GM18505 (cell line): ENCODE data around the gene GMEB2.
"Not testable (repeated sequence)": the region's sequence is repeated elsewhere in the genome, so short reads cannot be mapped to it uniquely, and the experiment has no call there.

Experiments
- ATAC-seq: cut with Tn5 transposase; IDR thresholded peaks from one replicate; pipeline ENCODE4 v1.9.1; 2021; ENCODE audit not compliant: unreplicated experiment
- POLR2A ChIP-seq: IDR thresholded peaks from 4 replicates; pipeline ENCODE4 v1.6.1; 2011; ENCODE audit warnings: borderline replicate concordance; ENCODE audit not compliant: insufficient read depth, insufficient read length; ENCODE audit errors: extremely low read depth

GMEB2 gene

DNA sequence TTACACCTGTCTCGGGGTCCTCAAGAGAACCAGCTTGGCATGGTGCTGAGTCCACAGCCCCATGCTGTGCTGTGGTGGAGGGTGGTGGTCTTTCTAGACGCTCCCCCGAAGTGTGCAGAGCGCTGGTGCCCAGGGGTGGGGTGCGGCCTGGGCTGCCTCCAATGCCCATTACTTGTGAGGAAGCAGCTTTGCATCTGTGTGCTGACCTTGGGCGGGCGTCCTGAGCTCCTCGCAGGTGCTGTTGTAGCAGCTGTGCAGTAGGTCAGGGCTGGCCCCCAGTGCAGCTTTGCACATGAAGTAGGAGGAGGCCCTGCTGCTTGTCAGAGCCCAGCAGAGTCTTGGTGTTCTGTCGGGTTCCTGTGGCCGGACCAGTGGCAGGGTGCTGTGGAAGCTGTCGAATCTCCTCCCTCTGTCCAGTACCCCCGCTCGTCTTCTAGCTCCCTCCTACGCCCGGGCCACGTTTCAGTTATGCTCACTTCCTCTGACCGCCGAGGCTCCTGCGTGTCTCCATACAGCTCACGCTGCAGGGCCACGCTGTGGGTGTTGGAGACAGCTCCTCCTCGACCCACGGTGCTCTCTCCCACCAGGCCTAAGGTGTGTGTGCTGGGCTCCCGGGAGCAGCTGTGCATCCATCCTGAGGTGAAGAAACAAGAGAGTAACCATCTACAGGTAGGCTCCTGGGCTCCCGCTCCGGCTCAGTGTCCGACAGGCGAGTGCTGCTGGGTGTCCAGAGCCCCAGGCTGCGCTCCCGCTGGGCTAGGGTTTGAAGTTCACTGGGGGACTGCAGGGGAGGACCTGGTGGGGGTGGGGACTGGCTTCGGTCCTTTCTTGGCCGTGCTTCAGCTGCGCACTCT lies 35.3 kb upstream of the GMEB2 start:
- no peak for TF ChIP-seq POLR2A
- no peak for ATAC-seq

DNA sequence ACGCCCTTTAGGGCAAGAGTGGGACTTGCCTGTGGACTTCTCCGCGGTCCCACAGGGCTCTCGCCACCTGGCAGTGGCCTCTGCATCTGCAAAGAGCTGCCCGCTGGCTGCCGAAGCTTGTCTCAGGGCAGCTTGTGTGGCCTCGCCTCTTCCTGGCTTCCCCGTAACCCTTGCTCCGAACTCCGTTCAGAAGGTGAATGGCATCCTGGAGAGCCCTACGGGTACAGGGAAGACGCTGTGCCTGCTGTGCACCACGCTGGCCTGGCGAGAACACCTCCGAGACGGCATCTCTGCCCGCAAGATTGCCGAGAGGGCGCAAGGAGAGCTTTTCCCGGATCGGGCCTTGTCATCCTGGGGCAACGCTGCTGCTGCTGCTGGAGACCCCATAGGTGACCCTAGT lies 34.2 kb upstream of the GMEB2 start:
- TF ChIP-seq POLR2A = no peak
- ATAC-seq = no peak

DNA sequence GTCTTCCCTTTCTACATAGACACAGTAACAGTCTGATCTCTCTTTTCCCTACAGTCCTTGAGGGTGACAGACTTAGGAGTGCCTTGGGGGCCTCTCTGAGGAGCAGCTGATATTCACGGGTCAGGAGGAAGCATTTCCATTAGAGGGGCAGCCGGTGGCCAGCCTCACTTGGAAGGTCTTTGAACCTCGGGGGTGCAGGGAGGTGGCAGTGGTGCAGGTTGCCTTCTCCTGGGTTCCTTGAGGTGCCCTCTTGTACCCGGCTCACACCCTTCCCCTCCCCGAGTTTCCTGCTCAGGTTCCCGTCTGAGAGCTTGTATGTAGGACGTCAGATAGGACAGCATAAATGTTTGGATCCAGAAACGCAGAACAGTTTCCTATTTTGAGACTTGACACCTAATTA lies 33.7 kb upstream of the GMEB2 start:
- no peak for TF ChIP-seq POLR2A
- no peak for ATAC-seq

DNA sequence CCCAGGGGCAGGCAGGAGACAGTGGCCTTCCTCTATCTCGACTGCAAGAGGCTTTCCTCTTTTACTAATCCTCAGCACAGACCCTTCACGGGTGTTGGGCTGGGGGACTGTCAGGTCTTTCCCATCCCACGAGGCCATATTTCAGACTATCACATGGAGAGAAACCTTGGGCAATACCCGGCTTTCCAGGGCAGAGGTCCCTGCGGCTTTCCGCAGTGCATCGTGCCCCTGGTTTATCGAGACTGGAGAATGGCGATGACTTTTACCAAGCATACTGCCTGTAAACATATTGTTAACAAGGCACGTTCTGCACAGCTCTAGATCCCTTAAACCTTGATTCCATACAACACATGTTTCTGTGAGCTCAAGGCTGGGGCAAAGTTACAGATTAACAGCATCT lies 33.3 kb upstream of the GMEB2 start:
- ATAC-seq = not testable (repeated sequence)

DNA sequence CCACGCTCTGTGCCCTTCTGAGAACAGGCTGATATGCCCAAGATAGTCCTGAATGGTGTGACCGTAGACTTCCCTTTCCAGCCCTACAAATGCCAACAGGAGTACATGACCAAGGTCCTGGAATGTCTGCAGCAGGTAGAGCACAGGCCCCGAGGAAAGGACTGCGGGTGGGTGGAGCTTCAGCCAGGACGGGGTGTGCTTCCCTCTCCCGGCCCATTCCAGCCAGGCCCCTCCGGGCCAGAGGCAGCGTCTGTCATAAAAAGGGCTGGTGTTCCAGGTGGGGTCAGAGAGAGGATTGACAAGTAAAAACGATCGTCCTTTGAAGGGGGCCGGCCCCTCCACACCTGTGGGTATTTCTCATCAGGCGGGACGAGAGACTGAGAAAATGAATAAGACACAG lies 32.5 kb upstream of the GMEB2 start:
- TF ChIP-seq POLR2A = no peak
- no peak for ATAC-seq

DNA sequence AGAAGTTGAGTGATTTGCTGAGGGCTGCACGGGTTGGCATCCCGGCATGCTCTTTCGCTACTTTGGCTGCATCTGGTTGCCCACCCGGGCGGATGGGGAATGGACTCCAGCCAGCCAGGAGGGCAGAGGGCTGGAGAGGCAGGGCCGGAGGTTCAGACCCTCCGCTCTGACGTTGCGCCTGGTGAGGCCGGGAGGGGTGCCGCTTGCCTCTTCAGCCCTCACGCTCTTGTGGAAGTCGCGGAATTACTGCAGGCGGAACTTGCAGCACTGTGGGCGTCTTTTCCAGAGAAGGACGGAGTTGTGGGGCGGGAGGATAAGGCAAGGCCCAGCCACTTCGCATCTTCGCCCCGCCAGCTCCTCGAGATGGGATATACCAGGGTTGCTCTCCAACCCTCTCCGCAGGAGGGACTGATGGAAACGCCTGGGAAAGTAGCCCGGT lies 31.9 kb upstream of the GMEB2 start:
- peak; percentile 13 for ATAC-seq
- no peak for TF ChIP-seq POLR2A

DNA sequence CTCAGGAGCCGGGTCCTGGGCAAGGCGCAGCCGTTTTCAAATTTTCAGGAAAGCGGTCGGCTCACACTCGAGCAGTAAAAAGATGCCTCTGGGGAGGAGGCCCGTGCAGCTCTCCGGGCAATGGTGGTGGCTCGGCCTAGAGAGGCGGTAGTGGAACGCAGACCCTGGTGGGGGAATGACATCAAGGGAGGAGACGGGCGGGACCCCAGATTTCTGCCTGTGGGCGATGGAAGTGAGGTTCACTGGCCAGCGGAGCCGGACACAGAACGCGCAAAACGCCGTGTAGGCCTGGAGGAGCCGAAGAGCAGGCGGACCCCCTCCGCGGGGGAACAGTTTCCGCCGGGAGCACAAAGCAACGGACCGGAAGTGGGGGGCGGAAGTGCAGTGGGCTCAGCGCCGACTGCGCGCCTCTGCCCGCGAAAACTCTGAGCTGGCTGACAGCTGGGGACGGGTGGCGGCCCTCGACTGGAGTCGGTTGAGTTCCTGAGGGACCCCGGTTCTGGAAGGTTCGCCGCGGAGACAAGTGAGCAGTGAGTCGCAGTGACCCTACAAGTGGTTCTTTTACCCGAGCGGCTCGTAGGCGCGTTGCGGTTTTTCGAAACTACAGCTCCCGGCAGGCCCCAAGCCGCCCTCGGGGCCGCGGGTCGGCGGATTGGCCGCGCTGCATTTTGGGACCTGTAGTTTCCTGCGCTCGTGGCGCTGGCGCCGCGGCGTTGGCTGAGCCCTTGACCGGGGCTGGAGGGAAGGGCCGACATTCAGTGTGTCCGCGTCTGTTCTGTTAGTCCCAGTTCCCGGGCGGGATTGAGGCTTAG lies 31.2 kb upstream of the GMEB2 start, which contains the start of gene RTEL1:
Gene RTEL1, plus strand, starts transcription at position 376 of the 812 bp plus-strand sequence. CDS start 1,091 bp downstream, outside the sequence.
- TF ChIP-seq POLR2A = peak; percentile 65
- peak; percentile 84 for ATAC-seq

DNA sequence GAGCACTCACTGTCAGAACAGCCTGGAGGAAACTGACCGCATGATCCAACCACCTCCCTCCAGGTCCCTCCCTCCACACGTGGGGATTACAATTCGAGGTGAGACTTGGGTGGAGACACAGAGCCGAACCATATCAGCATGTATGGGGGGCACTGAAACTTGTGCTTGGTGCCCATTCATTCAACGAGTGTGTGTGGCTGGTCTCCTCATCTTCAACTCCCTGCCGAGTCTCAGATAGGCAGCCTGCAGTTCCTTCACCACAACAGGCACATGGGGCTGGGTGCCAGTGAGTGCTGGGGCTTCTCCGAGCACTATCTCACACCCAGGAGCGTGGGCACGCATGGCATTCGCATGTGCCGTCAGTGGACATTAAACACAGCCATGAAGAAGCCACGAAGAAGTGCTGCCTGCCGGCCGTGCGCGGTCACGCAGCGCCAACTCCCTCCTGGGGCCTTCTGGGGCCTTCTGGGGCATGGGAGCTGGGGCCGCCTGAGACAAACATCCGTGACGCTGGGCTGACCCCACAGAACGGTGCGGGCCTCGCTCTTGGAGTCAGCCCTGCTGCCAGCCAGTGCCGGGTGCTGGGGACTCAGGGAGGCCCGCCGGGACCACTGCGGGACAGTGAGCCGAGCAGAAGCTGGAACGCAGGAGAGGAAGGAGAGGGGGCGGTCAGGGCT lies 30.5 kb upstream of the GMEB2 start:
- TF ChIP-seq POLR2A = no peak
- no peak for ATAC-seq

DNA sequence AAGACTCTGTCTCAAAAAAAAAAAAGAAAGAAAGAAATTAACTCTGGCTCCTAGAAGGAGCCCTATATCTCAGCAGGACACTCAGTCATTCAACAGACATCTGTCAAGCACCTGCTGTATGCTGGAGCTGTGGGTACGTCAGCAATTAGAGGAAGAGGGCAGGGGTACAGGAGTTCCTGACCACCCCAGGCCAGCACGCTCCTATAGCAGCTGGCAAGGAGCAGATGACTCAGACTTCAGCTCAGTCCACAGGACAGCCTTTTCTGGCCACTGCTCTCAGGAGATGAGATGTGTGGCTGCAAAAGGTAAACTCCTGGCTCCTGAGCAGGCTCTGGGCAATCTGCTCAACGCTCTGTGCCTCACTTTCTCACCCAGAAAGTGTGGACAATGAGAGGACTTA lies 29.6 kb upstream of the GMEB2 start:
- TF ChIP-seq POLR2A = no peak
- ATAC-seq = no peak

DNA sequence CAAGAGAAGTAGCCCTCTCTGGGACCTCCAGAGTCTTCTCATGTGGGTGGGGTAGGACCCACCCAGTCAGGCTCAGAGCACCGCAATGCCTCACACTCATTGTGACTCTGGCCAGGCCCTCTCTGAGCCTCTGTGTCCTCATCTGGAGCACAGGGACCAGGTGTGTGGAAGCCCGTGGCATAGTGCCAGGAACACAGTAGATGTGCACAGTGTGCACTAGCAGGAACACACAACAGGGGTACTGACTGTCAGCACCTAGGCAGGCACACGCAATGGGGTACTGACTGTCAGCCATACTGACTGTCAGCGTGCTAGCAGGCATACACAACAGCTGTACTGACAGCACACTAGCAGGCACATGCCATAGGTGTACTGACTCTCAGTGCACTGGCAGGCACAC lies 28.3 kb upstream of the GMEB2 start:
- no peak for TF ChIP-seq POLR2A
- ATAC-seq = no peak

DNA sequence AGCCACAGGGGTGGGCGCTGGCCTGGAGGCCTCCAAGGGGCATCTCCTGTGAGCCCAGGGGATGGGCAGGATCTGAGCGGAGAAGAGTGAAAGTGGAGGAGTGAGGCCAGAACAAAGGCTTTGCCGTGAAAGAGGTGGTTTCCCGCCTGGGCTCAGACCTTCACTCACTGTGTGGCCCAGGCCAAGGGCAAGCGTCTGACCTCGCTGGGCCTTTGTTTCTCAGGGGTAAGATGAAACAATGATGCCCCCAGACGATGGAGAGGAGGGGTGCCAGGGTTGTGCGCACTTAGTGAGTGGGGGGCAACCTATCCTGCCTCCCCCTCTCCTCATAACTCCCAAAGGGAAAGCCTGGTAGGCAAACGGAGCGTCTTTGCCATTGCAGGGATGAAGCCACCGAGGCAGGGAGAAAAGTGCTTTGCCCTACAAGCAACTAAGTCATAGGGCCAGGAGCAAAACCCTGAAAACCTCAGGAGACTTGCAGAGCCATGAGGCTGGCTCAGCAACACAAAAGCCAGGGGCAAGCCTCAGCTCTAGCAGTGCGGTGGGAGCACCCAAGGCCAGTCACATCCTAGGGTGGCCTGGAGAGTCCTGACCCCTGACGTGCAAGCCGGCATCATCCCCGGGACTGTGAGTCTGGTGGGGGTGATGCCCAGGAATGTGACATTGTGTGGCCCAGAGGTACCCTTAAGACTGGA lies 27.2 kb upstream of the GMEB2 start:
- no peak for ATAC-seq
- no peak for TF ChIP-seq POLR2A

DNA sequence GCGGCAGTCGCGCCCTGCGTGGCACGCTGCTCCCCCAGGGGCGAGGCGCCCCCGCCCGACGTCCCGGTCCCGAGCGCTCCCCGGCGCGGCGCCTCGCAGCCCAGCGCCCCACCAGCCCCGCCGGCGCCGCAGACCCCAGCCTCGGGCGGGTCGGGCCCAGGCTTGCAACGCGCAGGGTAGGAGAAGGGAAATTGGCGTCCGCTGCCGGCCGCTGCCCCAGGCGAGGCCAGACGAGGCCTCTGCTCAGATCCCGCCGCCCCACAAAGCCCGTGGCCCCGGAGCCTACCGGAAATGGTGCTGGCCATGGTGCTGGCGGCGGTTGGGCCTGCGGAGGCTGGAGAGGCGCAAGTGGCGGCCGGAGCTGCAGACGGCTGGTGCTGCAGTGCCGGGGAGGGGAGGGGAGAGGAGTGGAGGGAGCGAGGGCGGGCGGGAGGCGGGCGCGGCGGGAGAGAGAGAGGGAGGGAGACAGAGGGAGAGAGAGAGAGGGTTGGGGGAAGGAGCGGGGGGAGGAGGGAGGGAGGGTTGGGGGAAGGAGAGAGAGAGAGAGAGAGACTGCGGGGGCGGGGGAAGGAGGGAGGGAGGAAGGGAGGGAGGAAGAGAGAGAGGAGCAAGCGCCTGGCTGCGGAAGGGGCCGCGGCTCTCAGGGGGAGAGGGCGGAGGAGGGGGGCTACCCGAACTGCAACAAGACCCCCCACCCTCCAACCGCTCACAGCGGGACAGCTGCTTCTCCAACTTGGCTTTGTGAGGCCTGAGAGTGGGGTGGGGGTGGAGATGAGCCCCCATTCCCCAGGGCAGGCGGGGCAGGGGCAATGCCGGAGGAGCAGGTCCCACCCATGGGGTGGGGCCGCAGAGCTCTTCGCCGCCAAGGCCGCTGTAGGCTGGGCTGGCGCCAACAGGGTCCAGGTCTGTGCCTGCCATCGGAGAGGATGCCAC lies 26.4 kb upstream of the GMEB2 start, which contains the start of gene STMN3:
Gene STMN3, minus strand, starts transcription at position 384 of the 933 bp plus-strand sequence. Its CDS starts 79 bp downstream, at position 305.
- no peak for TF ChIP-seq POLR2A
- ATAC-seq = no peak
